HCT116 (cell line): ENCODE measurements around the gene TANC1. TPM values are rescaled to one million over a fixed set of nuclear protein-coding genes. Genes with fewer than 3 reads are reported as not detected.

Experiments
- ATAC-seq: fragments of 200-7000 bp; cut with Tn5 transposase; 2 replicates; pipeline ENCODE4 v1.9.1; 2020; ENCODE audit warnings: mild to moderate bottlenecking, moderate library complexity
- BruUV-seq: library from RNA; stranded (reverse); fragments of 400-500 nt; replicated peaks from 2 replicates; lab custom pipeline; 2021; lab: Mats Ljungman, UMichigan
- CTCF ChIA-PET: fragments of 300-600 bp; sonication (Branson Sonifier 250); formaldehyde crosslinking; loops from one replicate; lab custom pipeline; 2021; ENCODE audit warnings: antibody characterized with exemption; lab: Charles Lee
- POLR2A ChIA-PET: fragments of 300-600, 350-600 bp; sonication (Branson Sonifier 250); formaldehyde crosslinking; loops from one replicate; lab custom pipeline; 2021; ENCODE audit warnings: antibody characterized with exemption; lab: Charles Lee
- RAD21 ChIA-PET, 2 experiments: fragments of 300-600 bp; sonication (Branson Sonifier 250); formaldehyde crosslinking; loops; one replicate each; lab custom pipeline; 2023; ENCODE audit warnings: low total read pairs in 2 of 2; ENCODE audit not compliant: uncharacterized antibody in 2 of 2, unreplicated experiment in 2 of 2, low non-redundant PET in 1 of 2; lab: Charles Lee
- DNase-seq: peaks from one replicate; pipeline ENCODE4 v3.0.0-alpha.2; 2010; ENCODE audit warnings: low read depth, low spot score
- H2AFZ ChIP-seq: fragments of 200-600 bp; shearing (Covaris generic), sonication (generic); 2 replicates; pipeline ENCODE4 v1.6.1; 2017; ENCODE audit warnings: low read depth, mixed run types, mixed read lengths, antibody characterized with exemption, low read length; ENCODE audit not compliant: poor library complexity, severe bottlenecking
- H3K27ac ChIP-seq: 2 replicates; pipeline ENCODE4 v1.5.1; 2012; ENCODE audit warnings: low read depth, low read length
- H3K27me3 ChIP-seq: fragments of 200-600 bp; sonication (generic); 2 replicates; pipeline ENCODE4 v1.6.1; 2016; ENCODE audit warnings: mixed run types, low read length, mixed read lengths; ENCODE audit not compliant: insufficient read depth
- H3K36me3 ChIP-seq, 2 experiments: fragments of 200-500 bp in 1 of 2; fragments of 200-600 bp in 1 of 2; sonication (Bioruptor generic) in 1 of 2; sonication (generic) in 1 of 2; 2 replicates each; pipeline versions ENCODE4 v1.5.1 to v1.6.1; 2014 to 2016; ENCODE audit warnings: low read length in 2 of 2, inconsistent platforms in 1 of 2, mixed read lengths in 1 of 2, mixed run types in 1 of 2; ENCODE audit not compliant: insufficient read depth in 2 of 2, control insufficient read depth in 1 of 2
- H3K4me1 ChIP-seq, 2 experiments: fragments of 200-600 bp in 1 of 2; sonication (generic) in 1 of 2; 2 replicates each; pipeline versions ENCODE4 v1.5.1 to v1.6.1; 2012 to 2017; ENCODE audit warnings: low read length in 2 of 2, inconsistent platforms in 1 of 2, mild to moderate bottlenecking in 1 of 2, mixed read lengths in 1 of 2, mixed run types in 1 of 2, moderate library complexity in 1 of 2; ENCODE audit not compliant: insufficient read depth in 2 of 2, control insufficient read depth in 1 of 2
- H3K4me2 ChIP-seq: fragments of 200-600 bp; sonication (generic); 2 replicates; pipeline ENCODE4 v1.6.1; 2017; ENCODE audit warnings: mixed run types, low read length, mixed read lengths
- H3K4me3 ChIP-seq, 2 experiments: fragments of 200-600 bp in 1 of 2; sonication (generic) in 1 of 2; replicated peaks in 1 of 2; 2 replicates each; pipeline ENCODE4 v1.5.1; 2011 to 2016; ENCODE audit warnings: low read length in 2 of 2, control low read depth in 1 of 2, low read depth in 1 of 2, mild to moderate bottlenecking in 1 of 2, mixed read lengths in 1 of 2, mixed run types in 1 of 2
- H3K79me2 ChIP-seq: fragments of 200-600 bp; sonication (generic); 2 replicates; pipeline ENCODE4 v1.6.1; 2017; ENCODE audit warnings: mild to moderate bottlenecking, mixed run types, low read length, moderate library complexity, mixed read lengths; ENCODE audit not compliant: insufficient read depth
- H3K9ac ChIP-seq: fragments of 200-600 bp; sonication (generic); 2 replicates; pipeline ENCODE4 v1.6.1; 2016; ENCODE audit warnings: low read length, mixed read lengths
- H3K9me2 ChIP-seq: fragments of 200-600 bp; sonication (generic), shearing (Covaris generic); 2 replicates; pipeline ENCODE4 v1.6.1; 2017; ENCODE audit warnings: mixed run types, mild to moderate bottlenecking, moderate library complexity; ENCODE audit not compliant: insufficient read depth
- H3K9me3 ChIP-seq, 2 experiments: fragments of 200-500 bp in 1 of 2; fragments of 200-600 bp in 1 of 2; sonication (Bioruptor generic) in 1 of 2; sonication (generic) in 1 of 2; 2 replicates each; pipeline ENCODE4 v1.6.1; 2014 to 2017; ENCODE audit warnings: low read length in 2 of 2, mixed read lengths in 2 of 2, inconsistent platforms in 1 of 2, low read depth in 1 of 2, mild to moderate bottlenecking in 1 of 2, mixed run types in 1 of 2, moderate library complexity in 1 of 2; ENCODE audit not compliant: control insufficient read depth in 1 of 2, insufficient read depth in 1 of 2
- H4K20me1 ChIP-seq: fragments of 200-600 bp; sonication (generic), shearing (Covaris generic); 2 replicates; pipeline ENCODE4 v1.6.1; 2017; ENCODE audit warnings: mixed run types, mild to moderate bottlenecking, moderate library complexity; ENCODE audit not compliant: insufficient read depth
- CEBPB ChIP-seq: IDR thresholded peaks from 2 replicates; pipeline ENCODE4 v1.6.1; 2012; ENCODE audit warnings: low read depth
- CTCF ChIP-seq, 3 experiments: fragments of 200-600 bp in 1 of 3; sonication (generic) in 1 of 3; IDR thresholded peaks in 2 of 3; conservative IDR thresholded peaks in 1 of 3; 2 replicates each; pipeline ENCODE4 v1.5.1; 2012 to 2017; ENCODE audit warnings: low read depth in 2 of 3, low read length in 2 of 3, antibody characterized with exemption in 1 of 3, borderline replicate concordance in 1 of 3, control low read depth in 1 of 3, mild to moderate bottlenecking in 1 of 3, mixed read lengths in 1 of 3, mixed run types in 1 of 3, moderate library complexity in 1 of 3; ENCODE audit not compliant: insufficient read depth in 1 of 3
- EGR1 ChIP-seq: IDR thresholded peaks from 2 replicates; pipeline ENCODE4 v1.6.1; 2012; ENCODE audit warnings: low read depth
- EZH2phosphoT487 ChIP-seq: fragments of 200-600 bp; IDR thresholded peaks from 2 replicates; pipeline ENCODE4 v1.6.1; 2018; ENCODE audit warnings: antibody characterized with exemption, borderline replicate concordance
- POLR2A ChIP-seq: IDR thresholded peaks from 2 replicates; pipeline ENCODE4 v1.7.0; 2011; ENCODE audit warnings: borderline replicate concordance; ENCODE audit not compliant: insufficient read depth, insufficient read length; ENCODE audit errors: extremely low read depth
- POLR2AphosphoS5 ChIP-seq: IDR thresholded peaks from 2 replicates; pipeline ENCODE4 v1.6.1; 2011; ENCODE audit warnings: mild to moderate bottlenecking, low read depth, low read length, moderate library complexity
- RAD21 ChIP-seq: IDR thresholded peaks from 2 replicates; pipeline ENCODE4 v1.6.1; 2012; ENCODE audit warnings: low read depth, mild to moderate bottlenecking
- SIN3A ChIP-seq: IDR thresholded peaks from 2 replicates; pipeline ENCODE4 v1.6.1; 2012; ENCODE audit warnings: low read depth
- SRF ChIP-seq: IDR thresholded peaks from 2 replicates; pipeline ENCODE4 v1.6.1; 2012; ENCODE audit warnings: low read depth
- TCF7L2 ChIP-seq: IDR thresholded peaks from 2 replicates; pipeline ENCODE4 v1.7.0; 2011; ENCODE audit warnings: borderline replicate concordance, inconsistent platforms; ENCODE audit not compliant: insufficient read depth, insufficient read length; ENCODE audit errors: extremely low read depth
- YY1 ChIP-seq: IDR thresholded peaks from 2 replicates; pipeline ENCODE4 v1.6.1; 2011; ENCODE audit warnings: low read length, low read depth, moderate library complexity, mild to moderate bottlenecking; ENCODE audit not compliant: insufficient replicate concordance; ENCODE audit errors: extremely low read depth
- ZFX ChIP-seq: fragments of 450-650 bp; IDR thresholded peaks from 2 replicates; pipeline ENCODE4 v1.6.1; 2017
- ZNF274 ChIP-seq: fragments of 200-500 bp; sonication (Bioruptor generic); IDR thresholded peaks from 2 replicates; pipeline ENCODE4 v1.6.1; 2014; ENCODE audit warnings: mild to moderate bottlenecking, low read depth, low read length, inconsistent platforms
- intact Hi-C: fragments of 100-400 bp; cut with micrococcal nuclease; formaldehyde crosslinking; loops from 2 replicates; pipeline ENCODE4 v1.10.0; 2022
- total RNA-seq: library from RNA; stranded (reverse); gene quantifications from one replicate; pipeline ENCODE4 v1.2.1, GENCODE V29; 2021; ENCODE audit not compliant: unreplicated experiment
- TF ChIP-seq, protein P1 (sequence below): IDR thresholded peaks from 2 replicates; pipeline ENCODE4 v1.6.1; 2012
- TF ChIP-seq, protein P2 (sequence below): IDR thresholded peaks from 2 replicates; pipeline ENCODE4 v1.6.1; 2012; ENCODE audit warnings: low read depth

The TANC1 gene
- total RNA-seq, 1 experiment from 2014 or later, result 15.1 TPM

DNA sequence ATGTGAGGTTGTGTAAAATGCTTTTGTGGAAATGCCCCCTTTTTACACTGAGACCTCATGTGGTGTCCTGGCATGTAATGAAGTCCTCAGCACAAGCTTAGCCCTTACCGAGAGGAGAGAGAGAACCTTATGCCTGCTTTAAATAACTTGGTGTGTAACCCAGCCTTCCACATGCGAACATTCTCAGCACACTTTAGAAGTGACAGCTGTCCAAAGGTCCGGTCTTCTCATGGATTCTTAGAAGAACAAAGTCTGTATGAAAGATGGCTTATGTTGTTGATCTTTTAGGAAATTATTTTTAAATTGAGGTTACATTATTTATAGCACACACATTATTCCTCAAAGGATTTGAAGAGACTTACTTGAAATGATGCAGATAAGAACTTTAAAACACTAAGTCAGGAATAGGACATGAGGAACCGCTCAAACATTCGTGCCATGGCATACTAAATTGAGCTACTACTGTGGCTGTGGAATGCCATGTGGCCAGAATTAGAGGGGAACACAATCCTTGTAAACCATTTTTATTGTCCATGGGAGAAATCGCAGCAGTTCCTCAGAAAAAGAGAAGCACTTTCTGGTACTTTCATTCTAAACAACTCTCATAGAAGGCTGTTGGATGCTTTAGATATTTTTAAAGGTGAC, 238.4 kb downstream of the TANC1 start:
- POLR2A ChIA-PET, result interaction anchor here (0.6 kb wide), 1 partner anchor 43 kb away, joined by 3 read pairs; no protein-coding TSS in a partner anchor
- Histone ChIP-seq H3K4me1 (no peaks in the 10 kb centered on the region), H3K9ac (no peak overlapping the region), H3K9me3 (no peaks in the 10 kb centered on the region), H3K4me3 (no peak overlapping the region), H2AFZ (no peak overlapping the region), H3K9me2 (no peaks in the 10 kb centered on the region), H3K27ac (no peak overlapping the region), H3K79me2 (no peaks in the 10 kb centered on the region), H4K20me1 (no peaks in the 10 kb centered on the region), H3K36me3 (no peaks in the 10 kb centered on the region; a peak in 1 of 4 replicates), H3K27me3 (no peaks in the 10 kb centered on the region), H3K4me2 (no peak overlapping the region)
- no TSS peak for BruUV-seq
- ATAC-seq, result no peak
- TF ChIP-seq ZFX (no peak), EZH2phosphoT487 (no peak), CEBPB (no peak)
- TF ChIP-seq, protein P1, sequence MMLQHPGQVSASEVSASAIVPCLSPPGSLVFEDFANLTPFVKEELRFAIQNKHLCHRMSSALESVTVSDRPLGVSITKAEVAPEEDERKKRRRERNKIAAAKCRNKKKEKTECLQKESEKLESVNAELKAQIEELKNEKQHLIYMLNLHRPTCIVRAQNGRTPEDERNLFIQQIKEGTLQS, result no peak
- intact Hi-C loops, result no loop called here
- CTCF ChIA-PET, result no interaction called here
- DNase-seq, result no peak
- RAD21 ChIA-PET, result no interaction called here

- no peak overlapping the region for H3K4me3 ChIP-seq
- no peaks in the 10 kb centered on the region for H3K4me1 ChIP-seq
- no peaks in the 10 kb centered on the region for H3K27me3 ChIP-seq
- DNase-seq (no peak), ATAC-seq (no peak)
- ChIA-PET POLR2A (no interaction called here), RAD21 (no interaction called here), CTCF (no interaction called here)
- no peak overlapping the region for H3K27ac ChIP-seq
- no peak overlapping the region for H3K9ac ChIP-seq
- no peaks in the 10 kb centered on the region for H3K79me2 ChIP-seq
- no peaks in the 10 kb centered on the region; a peak in 1 of 4 replicates for H3K36me3 ChIP-seq
- no peak overlapping the region for H2AFZ ChIP-seq
- BruUV-seq, result no TSS peak
- H4K20me1 ChIP-seq, result no peaks in the 10 kb centered on the region
- H3K4me2 ChIP-seq, result no peak overlapping the region
- intact Hi-C loops, result no loop called here
- no peaks in the 10 kb centered on the region for H3K9me3 ChIP-seq
- no peaks in the 10 kb centered on the region for H3K9me2 ChIP-seq
- TF ChIP-seq TCF7L2 (no peak), ZNF274 (no peak), POLR2A (no peak), SRF (no peak), CEBPB (no peak), RAD21 (no peak), POLR2AphosphoS5 (no peak), YY1 (no peak), EGR1 (no peak), SIN3A (no peak), EZH2phosphoT487 (no peak), CTCF (IDR thresholded peaks at IDR 0.05 in 2 of 3, conservative IDR thresholded peaks at IDR 0.05 in 1 of 3; ENCODE audit: borderline replicate concordance in 1 of 3, insufficient read depth in 1 of 3, low read depth in 2 of 3, low read length in 2 of 3) (no peak)
- TF ChIP-seq, protein P2, sequence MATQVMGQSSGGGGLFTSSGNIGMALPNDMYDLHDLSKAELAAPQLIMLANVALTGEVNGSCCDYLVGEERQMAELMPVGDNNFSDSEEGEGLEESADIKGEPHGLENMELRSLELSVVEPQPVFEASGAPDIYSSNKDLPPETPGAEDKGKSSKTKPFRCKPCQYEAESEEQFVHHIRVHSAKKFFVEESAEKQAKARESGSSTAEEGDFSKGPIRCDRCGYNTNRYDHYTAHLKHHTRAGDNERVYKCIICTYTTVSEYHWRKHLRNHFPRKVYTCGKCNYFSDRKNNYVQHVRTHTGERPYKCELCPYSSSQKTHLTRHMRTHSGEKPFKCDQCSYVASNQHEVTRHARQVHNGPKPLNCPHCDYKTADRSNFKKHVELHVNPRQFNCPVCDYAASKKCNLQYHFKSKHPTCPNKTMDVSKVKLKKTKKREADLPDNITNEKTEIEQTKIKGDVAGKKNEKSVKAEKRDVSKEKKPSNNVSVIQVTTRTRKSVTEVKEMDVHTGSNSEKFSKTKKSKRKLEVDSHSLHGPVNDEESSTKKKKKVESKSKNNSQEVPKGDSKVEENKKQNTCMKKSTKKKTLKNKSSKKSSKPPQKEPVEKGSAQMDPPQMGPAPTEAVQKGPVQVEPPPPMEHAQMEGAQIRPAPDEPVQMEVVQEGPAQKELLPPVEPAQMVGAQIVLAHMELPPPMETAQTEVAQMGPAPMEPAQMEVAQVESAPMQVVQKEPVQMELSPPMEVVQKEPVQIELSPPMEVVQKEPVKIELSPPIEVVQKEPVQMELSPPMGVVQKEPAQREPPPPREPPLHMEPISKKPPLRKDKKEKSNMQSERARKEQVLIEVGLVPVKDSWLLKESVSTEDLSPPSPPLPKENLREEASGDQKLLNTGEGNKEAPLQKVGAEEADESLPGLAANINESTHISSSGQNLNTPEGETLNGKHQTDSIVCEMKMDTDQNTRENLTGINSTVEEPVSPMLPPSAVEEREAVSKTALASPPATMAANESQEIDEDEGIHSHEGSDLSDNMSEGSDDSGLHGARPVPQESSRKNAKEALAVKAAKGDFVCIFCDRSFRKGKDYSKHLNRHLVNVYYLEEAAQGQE, result no peak
Measured at GRCh38 chr2:159208438-159208837, 240.0 kb downstream of the TANC1 start.
